ENCODE data around the gene EMC10.
"Not testable (repeated sequence)": the region's sequence is repeated elsewhere in the genome, so short reads cannot be mapped to it uniquely, and the experiment has no call there.

GRCh38 chr19:50473336-50473735 is 3.0 kb upstream of the EMC10 start:
- TF ChIP-seq, protein P1, sequence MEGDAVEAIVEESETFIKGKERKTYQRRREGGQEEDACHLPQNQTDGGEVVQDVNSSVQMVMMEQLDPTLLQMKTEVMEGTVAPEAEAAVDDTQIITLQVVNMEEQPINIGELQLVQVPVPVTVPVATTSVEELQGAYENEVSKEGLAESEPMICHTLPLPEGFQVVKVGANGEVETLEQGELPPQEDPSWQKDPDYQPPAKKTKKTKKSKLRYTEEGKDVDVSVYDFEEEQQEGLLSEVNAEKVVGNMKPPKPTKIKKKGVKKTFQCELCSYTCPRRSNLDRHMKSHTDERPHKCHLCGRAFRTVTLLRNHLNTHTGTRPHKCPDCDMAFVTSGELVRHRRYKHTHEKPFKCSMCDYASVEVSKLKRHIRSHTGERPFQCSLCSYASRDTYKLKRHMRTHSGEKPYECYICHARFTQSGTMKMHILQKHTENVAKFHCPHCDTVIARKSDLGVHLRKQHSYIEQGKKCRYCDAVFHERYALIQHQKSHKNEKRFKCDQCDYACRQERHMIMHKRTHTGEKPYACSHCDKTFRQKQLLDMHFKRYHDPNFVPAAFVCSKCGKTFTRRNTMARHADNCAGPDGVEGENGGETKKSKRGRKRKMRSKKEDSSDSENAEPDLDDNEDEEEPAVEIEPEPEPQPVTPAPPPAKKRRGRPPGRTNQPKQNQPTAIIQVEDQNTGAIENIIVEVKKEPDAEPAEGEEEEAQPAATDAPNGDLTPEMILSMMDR (IDR thresholded peaks at IDR 0.05; ENCODE audit: insufficient read depth, low read length), result not testable (repeated sequence)
- TF ChIP-seq POLR2AphosphoS5 (IDR thresholded peaks at IDR 0.05; ENCODE audit: low read depth); REST (IDR thresholded peaks at IDR 0.05; ENCODE audit: insufficient replicate concordance, low read depth); GABPA (IDR thresholded peaks at IDR 0.05; ENCODE audit: low read depth); SPI1 (IDR thresholded peaks at IDR 0.05; ENCODE audit: borderline replicate concordance, low read depth): not testable (repeated sequence)

All from HL-60 (cell line).